OCI-LY1 (cell line): ENCODE data around the gene GOLM1.

Experiments
- H2AFZ ChIP-seq: fragments of 200-600 bp; sonication (generic), shearing (Covaris generic); 2 replicates; pipeline ENCODE4 v1.6.0; 2014; ENCODE audit warnings: antibody characterized with exemption, mild to moderate bottlenecking, low read length
- H3F3A ChIP-seq: fragments of 200-600 bp; sonication (generic), shearing (Covaris generic); 2 replicates; pipeline ENCODE4 v1.6.0; 2014; ENCODE audit warnings: mild to moderate bottlenecking, antibody characterized with exemption, low read length, moderate library complexity; ENCODE audit not compliant: insufficient read depth
- H3K27ac ChIP-seq: fragments of 200-600 bp; sonication (generic); 2 replicates; pipeline ENCODE4 v1.5.1; 2014; ENCODE audit warnings: low read length, mixed run types, mild to moderate bottlenecking, low read depth; ENCODE audit not compliant: poor library complexity, severe bottlenecking
- H3K27me3 ChIP-seq: fragments of 200-600 bp; sonication (generic); 2 replicates; pipeline ENCODE4 v1.6.0; 2014; ENCODE audit warnings: antibody characterized with exemption, mild to moderate bottlenecking, low read length, moderate library complexity; ENCODE audit not compliant: insufficient read depth
- H3K36me3 ChIP-seq: fragments of 200-600 bp; sonication (generic); 2 replicates; pipeline ENCODE4 v1.6.1; 2014; ENCODE audit warnings: mild to moderate bottlenecking, antibody characterized with exemption, low read length, moderate library complexity, mixed read lengths; ENCODE audit not compliant: insufficient read depth
- H3K4me1 ChIP-seq: fragments of 200-600 bp; sonication (generic); 2 replicates; pipeline ENCODE4 v1.5.1; 2014; ENCODE audit warnings: mild to moderate bottlenecking, low read length, moderate library complexity; ENCODE audit not compliant: insufficient read depth, severe bottlenecking
- H3K4me2 ChIP-seq: fragments of 200-600 bp; sonication (generic), shearing (Covaris generic); 2 replicates; pipeline ENCODE4 v1.6.1; 2014; ENCODE audit warnings: low read length
- H3K4me3 ChIP-seq: fragments of 200-600 bp; sonication (generic); 2 replicates; pipeline ENCODE4 v1.5.1; 2014; ENCODE audit warnings: low read length, low read depth, mild to moderate bottlenecking, mixed read lengths; ENCODE audit not compliant: poor library complexity, severe bottlenecking
- H3K79me2 ChIP-seq: fragments of 200-600 bp; shearing (Covaris generic); 2 replicates; pipeline ENCODE4 v1.6.1; 2016; ENCODE audit warnings: mixed run types, low read length, mixed read lengths; ENCODE audit not compliant: insufficient read depth
- H3K9ac ChIP-seq: fragments of 200-600 bp; sonication (generic), shearing (Covaris generic); 2 replicates; pipeline ENCODE4 v1.6.1; 2014; ENCODE audit warnings: mild to moderate bottlenecking, low read length, mixed read lengths
- H3K9me2 ChIP-seq: fragments of 200-600 bp; sonication (generic), shearing (Covaris generic); 2 replicates; pipeline ENCODE4 v1.6.1; 2014; ENCODE audit warnings: low read depth, mild to moderate bottlenecking, low read length, mixed read lengths
- H3K9me3 ChIP-seq: fragments of 200-600 bp; shearing (Covaris generic); 2 replicates; pipeline ENCODE4 v1.6.1; 2014; ENCODE audit warnings: low read length, mixed read lengths
- H4K20me1 ChIP-seq: fragments of 200-600 bp; sonication (generic), shearing (Covaris generic); 2 replicates; pipeline ENCODE4 v1.6.0; 2016; ENCODE audit warnings: mild to moderate bottlenecking, low read length; ENCODE audit not compliant: insufficient read depth
- CTCF ChIP-seq: fragments of 200-600 bp; sonication (generic), shearing (Covaris generic); IDR thresholded peaks from 2 replicates; pipeline ENCODE4 v1.5.1; 2017; ENCODE audit warnings: mild to moderate bottlenecking, antibody characterized with exemption, low read length, moderate library complexity, mixed read lengths
- EZH2 ChIP-seq: fragments of 200-600 bp; sonication (generic), shearing (Covaris generic); IDR thresholded peaks from 2 replicates; pipeline ENCODE4 v1.8.0; 2017; ENCODE audit warnings: borderline replicate concordance, mixed run types, mild to moderate bottlenecking, antibody characterized with exemption, low read length, moderate library complexity, mixed read lengths

Gene GOLM1

DNA sequence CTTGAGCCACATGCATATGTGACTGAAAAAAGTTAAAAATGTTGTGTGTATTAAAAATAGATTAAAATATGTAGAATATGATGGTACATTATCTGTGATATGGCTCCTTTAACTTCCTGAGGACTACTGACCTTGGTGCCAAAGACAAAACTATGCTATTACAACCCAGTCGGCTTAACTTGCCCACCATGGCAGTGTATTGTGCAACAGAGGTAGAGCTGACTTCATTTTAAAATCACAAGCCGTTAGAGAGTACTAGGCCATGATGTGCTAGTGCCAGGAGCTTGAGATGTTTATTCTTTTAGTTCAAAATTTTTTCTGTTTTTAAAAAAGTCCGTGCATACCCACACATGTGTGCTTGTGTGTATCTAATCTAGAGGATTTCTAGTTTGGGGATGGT lies 112.1 kb downstream of the GOLM1 start:
- Histone ChIP-seq H3K27ac (no peak overlapping the region), H3K9me2 (no peaks in the 10 kb centered on the region), H3K79me2 (no peaks in the 10 kb centered on the region), H3K9me3 (no peaks in the 10 kb centered on the region), H3K9ac (no peak overlapping the region), H3K27me3 (no peaks in the 10 kb centered on the region), H3K4me1 (no peaks in the 10 kb centered on the region), H3K36me3 (peaks cover 6% of the 10 kb centered on the region; the same call in 1 of the 2 replicates), H3F3A (no peaks in the 10 kb centered on the region), H3K4me2 (no peak overlapping the region), H4K20me1 (no peaks in the 10 kb centered on the region), H3K4me3 (no peak overlapping the region), H2AFZ (no peak overlapping the region)
- TF ChIP-seq EZH2, result no peak

DNA sequence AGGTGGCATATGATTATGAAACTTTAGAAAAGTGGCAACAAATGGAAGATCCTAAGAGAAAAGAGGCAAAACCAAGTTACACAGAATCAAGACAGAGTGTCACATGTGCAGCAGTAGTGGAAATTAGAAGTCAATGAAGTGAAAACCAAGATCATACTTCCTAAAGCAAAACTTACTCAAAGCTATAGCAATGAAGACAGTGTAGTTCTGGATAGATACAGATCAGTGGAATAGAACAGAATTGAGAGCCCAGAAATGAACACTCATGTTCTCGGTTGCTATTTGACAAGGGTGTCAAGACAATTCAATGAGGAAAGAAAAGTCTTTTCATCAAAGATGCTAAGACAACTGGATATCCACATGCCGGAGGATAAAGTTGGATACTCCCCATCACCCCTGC lies 114.9 kb downstream of the GOLM1 start:
- H3K9me2 ChIP-seq, result no peaks in the 10 kb centered on the region
- no peaks in the 10 kb centered on the region for H3K27me3 ChIP-seq
- no peaks in the 10 kb centered on the region for H3K79me2 ChIP-seq
- H4K20me1 ChIP-seq, result no peaks in the 10 kb centered on the region
- H3K4me2 ChIP-seq, result no peak overlapping the region
- TF ChIP-seq EZH2 (no peak), CTCF (no peak)
- H3K27ac ChIP-seq, result no peak overlapping the region
- H3F3A ChIP-seq, result no peaks in the 10 kb centered on the region
- no peak overlapping the region for H3K4me3 ChIP-seq
- no peak overlapping the region for H2AFZ ChIP-seq
- H3K4me1 ChIP-seq, result no peaks in the 10 kb centered on the region
- H3K9ac ChIP-seq, result no peak overlapping the region
- H3K36me3 ChIP-seq, result peaks cover 21% of the 10 kb centered on the region
- H3K9me3 ChIP-seq, result no peaks in the 10 kb centered on the region

DNA sequence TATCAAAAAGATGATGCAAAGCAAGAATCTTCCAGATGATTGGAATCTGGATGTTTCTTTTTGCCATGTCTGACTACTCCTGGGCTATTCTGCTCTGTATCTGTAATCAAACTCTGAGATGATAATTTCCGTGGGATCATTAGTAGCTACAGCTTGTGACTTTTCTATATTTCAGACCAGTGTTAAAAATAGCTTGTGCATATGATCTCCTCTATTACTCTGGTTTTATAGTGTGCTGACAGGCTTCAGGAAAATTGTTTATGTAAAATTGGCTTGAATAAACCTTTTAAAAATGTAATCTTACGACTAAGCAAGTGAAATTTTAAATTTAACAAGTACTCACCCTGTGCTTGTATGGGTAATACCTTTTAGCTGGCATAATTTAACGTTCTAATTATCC lies 118.0 kb downstream of the GOLM1 start:
- Histone ChIP-seq H3K4me3 (no peak overlapping the region), H4K20me1 (no peaks in the 10 kb centered on the region), H3K9me2 (no peaks in the 10 kb centered on the region), H3K79me2 (no peaks in the 10 kb centered on the region), H3K4me2 (no peak overlapping the region), H3K27me3 (no peaks in the 10 kb centered on the region), H3F3A (0 out of 2 replicates have a peak, but pooled peaks cover 5% of the 10 kb centered on the region), H3K36me3 (peaks cover 42% of the 10 kb centered on the region), H2AFZ (no peak overlapping the region), H3K4me1 (no peaks in the 10 kb centered on the region), H3K9ac (no peak overlapping the region), H3K9me3 (no peaks in the 10 kb centered on the region), H3K27ac (no peak overlapping the region)
- TF ChIP-seq CTCF (no peak), EZH2 (no peak)

DNA sequence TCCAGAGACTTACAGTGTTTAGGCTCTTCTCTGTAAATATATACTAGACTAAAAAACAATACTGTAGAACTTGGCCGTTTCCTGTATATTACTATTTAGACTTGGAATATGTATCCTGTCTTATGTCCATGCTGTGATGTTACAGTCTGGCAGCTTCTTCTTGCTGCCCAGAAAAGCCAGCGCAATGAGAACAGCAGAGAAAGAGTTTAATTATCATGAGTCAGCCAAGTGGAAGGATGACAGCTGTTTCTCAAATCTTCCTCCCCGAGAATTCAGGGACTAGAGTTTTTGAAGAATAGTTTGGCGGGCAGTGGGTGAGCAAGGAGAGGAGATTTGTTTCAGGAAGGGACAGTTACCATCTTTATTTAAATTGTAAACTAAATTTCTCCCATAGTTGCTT lies 120.9 kb downstream of the GOLM1 start:
- no peaks in the 10 kb centered on the region for H3K9me3 ChIP-seq
- H3F3A ChIP-seq, result 0 out of 2 replicates have a peak, but pooled peaks cover 5% of the 10 kb centered on the region
- H3K27me3 ChIP-seq, result no peaks in the 10 kb centered on the region
- H4K20me1 ChIP-seq, result no peaks in the 10 kb centered on the region
- H3K36me3 ChIP-seq, result peaks cover 49% of the 10 kb centered on the region
- no peaks in the 10 kb centered on the region for H3K4me1 ChIP-seq
- no peak overlapping the region for H2AFZ ChIP-seq
- no peak overlapping the region for H3K4me3 ChIP-seq
- H3K27ac ChIP-seq, result no peak overlapping the region
- TF ChIP-seq CTCF, result no peak
- no peak for TF ChIP-seq EZH2
- no peak overlapping the region for H3K9ac ChIP-seq
- H3K9me2 ChIP-seq, result no peaks in the 10 kb centered on the region
- H3K4me2 ChIP-seq, result no peak overlapping the region
- H3K79me2 ChIP-seq, result no peaks in the 10 kb centered on the region
